Measurements from ENCODE around the gene HBS1L.
A peak's percentile ranks its signal among the peaks of the same experiment; 100 is the strongest.

The HBS1L gene

GRCh38 chr6:135052939-135053338 is 1.7 kb downstream of the HBS1L start:
- POLR2A ChIA-PET = no interaction called here
- no peaks in the 10 kb centered on the region for H3K9me3 ChIP-seq (ENCODE audit: control insufficient read depth, insufficient read depth, low read depth, low read length)
- H3K27ac ChIP-seq (ENCODE audit: extremely low read depth, low read depth, low read length) = no peak overlapping the region
- TF ChIP-seq FEZF1 (tag by site-specific recombination; IDR thresholded peaks at IDR 0.05) (no peak), ZNF488 (tag by site-specific recombination; IDR thresholded peaks at IDR 0.05) (no peak), ZNF404 (tag by site-specific recombination; IDR thresholded peaks at IDR 0.05) (no peak), KLF17 (tag by site-specific recombination; IDR thresholded peaks at IDR 0.05) (no peak), HOXC10 (CRISPR knock-in tag; IDR thresholded peaks at IDR 0.05) (no peak), ZNF366 (tag by site-specific recombination; conservative IDR thresholded peaks at IDR 0.05) (peak; percentile 58), ZNF521 (tag by site-specific recombination; IDR thresholded peaks at IDR 0.05) (no peak), ZNF223 (tag by site-specific recombination; IDR thresholded peaks at IDR 0.05) (no peak), ATF2 (tag by site-specific recombination; IDR thresholded peaks at IDR 0.05; ENCODE audit: low read depth) (peak; percentile 90), ZNF639 (tag by site-specific recombination; IDR thresholded peaks at IDR 0.05) (no peak), ZBTB21 (tag by site-specific recombination; IDR thresholded peaks at IDR 0.05) (peak; percentile 60; the same call in 1 of the 2 replicates), ZNF629 (tag by site-specific recombination; IDR thresholded peaks at IDR 0.05) (peak; percentile 69), ZNF202 (tag by site-specific recombination; IDR thresholded peaks at IDR 0.05; ENCODE audit: borderline replicate concordance) (no peak), MZF1 (tag by site-specific recombination; IDR thresholded peaks at IDR 0.05; ENCODE audit: borderline replicate concordance) (peak; percentile 72; the same call in 1 of the 2 replicates), ZNF677 (tag by site-specific recombination; IDR thresholded peaks at IDR 0.05) (peak; percentile 82), PRDM2 (tag by site-specific recombination; IDR thresholded peaks at IDR 0.05; ENCODE audit: borderline replicate concordance) (no peak), ZNF670 (tag by site-specific recombination; IDR thresholded peaks at IDR 0.05; ENCODE audit: low read depth) (no peak)
- peak overlapping the region; percentile 91 for H3K4me3 ChIP-seq (ENCODE audit: low read depth, low read length)
- peaks cover 8 to 20% of the 10 kb centered on the region in 2 experiments; a peak in 2 of 3 replicates for H3K36me3 ChIP-seq (ENCODE audit: control insufficient read depth in 2 of 2, insufficient read depth in 1 of 2, low read length in 2 of 2)
- H3K4me1 ChIP-seq (ENCODE audit: control insufficient read depth, insufficient read depth, low read length) = peaks cover 5% of the 10 kb centered on the region; the same call in 1 of the 2 replicates
- CTCF ChIA-PET = no interaction called here
